Adipocyte (in vitro differentiated cells): Measurements from ENCODE around the gene CREB5.

Source experiments
- DNase-seq: peaks from one replicate; pipeline ENCODE4 v3.0.0-alpha.2; 2015; ENCODE audit warnings: low read depth
- H3K27me3 ChIP-seq: replicated peaks from 2 replicates; pipeline ENCODE4 v1.7.0; 2013; ENCODE audit warnings: mild to moderate bottlenecking, low read length, moderate library complexity; ENCODE audit not compliant: control insufficient read depth, insufficient read depth
- H3K36me3 ChIP-seq: 2 replicates; pipeline ENCODE4 v1.7.0; 2013; ENCODE audit warnings: low read length, mild to moderate bottlenecking, moderate library complexity; ENCODE audit not compliant: control insufficient read depth, insufficient read depth, severe bottlenecking
- H3K4me1 ChIP-seq: 2 replicates; pipeline ENCODE4 v1.7.0; 2013; ENCODE audit warnings: mild to moderate bottlenecking, low read length, moderate library complexity; ENCODE audit not compliant: control insufficient read depth, insufficient read depth
- H3K4me3 ChIP-seq: 2 replicates; pipeline ENCODE4 v1.7.0; 2013; ENCODE audit warnings: mild to moderate bottlenecking, low read length, moderate library complexity
- H3K9ac ChIP-seq: 2 replicates; pipeline ENCODE4 v1.7.0; 2013; ENCODE audit warnings: mild to moderate bottlenecking, low read length, moderate library complexity
- H3K9me3 ChIP-seq: 2 replicates; pipeline ENCODE4 v1.7.0; 2013; ENCODE audit warnings: mild to moderate bottlenecking, low read length, moderate library complexity; ENCODE audit not compliant: control insufficient read depth

The CREB5 gene

DNA sequence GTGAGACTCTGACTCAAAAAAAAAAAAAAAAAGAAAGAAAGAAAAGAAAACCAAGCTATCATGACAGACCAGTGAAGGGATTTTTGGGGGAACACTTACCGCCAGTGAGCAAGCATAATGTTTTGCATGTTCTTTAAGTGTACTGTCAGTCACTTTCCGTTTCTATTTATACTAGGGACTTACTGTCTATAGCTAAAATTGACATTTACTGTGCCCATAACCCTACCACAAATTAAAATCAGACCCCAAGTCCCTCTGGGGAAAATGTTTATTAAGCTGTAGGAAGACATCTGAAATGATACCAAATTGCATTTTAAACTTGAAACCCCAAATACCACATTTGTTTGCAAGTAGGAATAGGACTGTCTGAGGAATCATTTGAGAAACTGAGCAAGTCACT is 293.0 kb downstream of the CREB5 start:
- Histone ChIP-seq H3K36me3 (no peaks in the 10 kb centered on the region), H3K9me3 (no peaks in the 10 kb centered on the region), H3K4me1 (peaks cover 44% of the 10 kb centered on the region), H3K27me3 (no peaks in the 10 kb centered on the region), H3K9ac (no peak overlapping the region), H3K4me3 (no peak overlapping the region)
- DNase-seq = no peak

DNA sequence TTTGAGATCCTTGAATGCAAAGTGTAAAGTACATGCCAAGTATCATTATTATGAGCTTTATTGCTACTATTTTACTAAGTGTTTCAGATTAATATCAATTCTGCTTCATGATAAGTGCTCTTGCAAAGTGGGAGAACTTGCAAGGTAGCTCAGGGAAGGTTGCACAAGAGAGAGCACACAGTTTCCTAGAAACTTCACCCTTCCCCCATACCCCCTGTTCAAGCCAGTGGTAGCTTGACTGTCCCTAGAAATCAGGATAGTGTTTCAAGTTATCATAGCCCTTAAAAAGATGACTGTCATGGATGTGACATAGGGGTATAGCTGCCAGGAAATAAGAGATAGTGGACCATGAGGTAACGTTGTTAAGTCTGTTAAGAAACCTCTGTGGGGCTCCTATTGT is 294.3 kb downstream of the CREB5 start:
- DNase-seq = no peak
- Histone ChIP-seq H3K9me3 (no peaks in the 10 kb centered on the region), H3K9ac (no peak overlapping the region), H3K4me1 (peaks cover 47% of the 10 kb centered on the region), H3K36me3 (no peaks in the 10 kb centered on the region), H3K27me3 (no peaks in the 10 kb centered on the region), H3K4me3 (no peak overlapping the region)

DNA sequence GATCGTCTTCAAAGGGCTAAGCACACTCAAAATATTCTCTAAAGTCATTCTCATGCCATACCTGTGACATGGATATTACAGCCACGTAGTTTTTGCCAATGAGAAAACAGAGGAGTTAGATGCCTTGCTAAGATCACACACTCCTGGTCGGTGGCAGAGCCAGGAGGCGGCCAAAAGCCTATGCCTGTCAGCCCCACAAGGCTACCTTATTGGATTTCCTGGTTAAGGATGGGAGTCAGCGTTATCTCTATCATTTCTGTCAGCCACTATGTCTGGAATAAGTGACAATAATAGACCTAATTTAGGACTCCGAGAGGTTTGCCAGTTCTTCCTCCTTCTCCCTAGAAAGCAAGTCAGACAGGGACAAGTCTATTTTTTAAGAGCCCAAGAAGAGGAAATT is 295.0 kb downstream of the CREB5 start:
- H3K4me3 ChIP-seq = peak overlapping the region; percentile 77
- no peaks in the 10 kb centered on the region for H3K27me3 ChIP-seq
- H3K36me3 ChIP-seq = no peaks in the 10 kb centered on the region
- no peaks in the 10 kb centered on the region for H3K9me3 ChIP-seq
- no peak for DNase-seq
- no peak overlapping the region for H3K9ac ChIP-seq
- H3K4me1 ChIP-seq = peaks cover 41% of the 10 kb centered on the region

DNA sequence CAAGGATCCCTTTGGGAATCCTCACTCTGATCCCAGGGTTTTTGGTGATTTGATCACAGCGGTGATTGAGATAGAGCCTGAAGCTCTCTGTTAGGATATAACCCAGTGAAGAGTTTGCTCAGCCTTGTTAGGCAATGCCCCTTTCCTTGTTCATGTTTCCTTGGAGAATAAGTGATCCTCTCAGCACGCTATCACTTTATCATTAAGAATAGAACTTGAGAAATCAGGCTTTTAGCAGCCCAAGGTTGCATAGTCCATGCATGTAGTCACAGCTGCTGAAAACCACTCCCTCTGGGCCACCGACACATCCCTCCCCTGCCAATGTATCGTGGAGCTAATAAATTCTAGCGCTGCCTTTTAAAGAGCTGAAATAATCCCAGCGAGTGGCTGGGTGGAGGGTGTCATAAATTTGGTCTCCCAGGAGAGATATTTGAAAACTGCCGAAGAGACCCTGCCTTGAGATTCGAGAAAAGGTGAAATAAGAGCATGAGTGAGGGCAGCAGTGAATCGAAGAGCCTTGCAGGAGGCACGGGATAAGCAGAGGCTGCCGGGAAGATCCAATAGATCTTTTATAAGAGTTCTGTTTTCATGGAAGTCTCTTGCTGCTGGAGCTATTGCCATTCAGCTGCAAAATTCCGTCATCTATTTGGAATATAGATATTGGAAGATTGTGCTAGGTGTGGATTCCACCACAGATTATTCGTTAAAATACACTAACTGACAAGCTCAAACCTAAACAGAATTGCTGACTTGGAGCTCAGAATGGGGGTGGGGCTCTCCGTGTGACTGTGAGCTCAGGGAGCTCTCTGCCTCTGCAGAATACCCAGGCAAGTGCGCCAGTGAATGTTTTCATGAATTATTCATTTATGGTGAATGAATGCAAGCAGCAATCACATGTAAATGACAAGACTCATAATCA is 296.0 kb downstream of the CREB5 start:
- no peaks in the 10 kb centered on the region for H3K27me3 ChIP-seq
- no peaks in the 10 kb centered on the region for H3K9me3 ChIP-seq
- H3K4me3 ChIP-seq = peak overlapping the region; percentile 77
- H3K4me1 ChIP-seq = peaks cover 33% of the 10 kb centered on the region
- H3K9ac ChIP-seq = peak overlapping the region; percentile 63
- no peaks in the 10 kb centered on the region for H3K36me3 ChIP-seq
- no peak for DNase-seq

DNA sequence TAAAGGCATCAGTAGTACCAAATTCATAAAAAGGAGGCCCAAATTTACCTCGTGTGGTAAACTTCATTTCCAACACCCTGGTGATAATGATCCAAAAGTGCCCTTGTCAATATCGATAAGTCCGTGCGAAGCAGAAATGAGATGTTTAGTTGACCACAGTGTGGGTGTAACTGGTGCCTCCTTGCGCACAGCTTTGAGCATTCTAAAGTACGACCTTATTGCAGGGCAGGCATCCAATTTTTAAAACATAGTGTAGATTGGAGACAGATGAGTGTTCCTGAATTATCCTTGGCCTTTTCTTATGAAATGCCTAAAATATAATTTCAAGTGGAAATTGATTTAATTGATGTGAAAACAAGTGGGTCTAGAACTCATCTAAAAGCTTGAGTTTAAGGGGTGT is 297.4 kb downstream of the CREB5 start:
- Histone ChIP-seq H3K9me3 (no peaks in the 10 kb centered on the region), H3K36me3 (no peaks in the 10 kb centered on the region), H3K4me3 (no peak overlapping the region), H3K9ac (no peak overlapping the region), H3K27me3 (no peaks in the 10 kb centered on the region), H3K4me1 (peaks cover 33% of the 10 kb centered on the region)
- DNase-seq = no peak

DNA sequence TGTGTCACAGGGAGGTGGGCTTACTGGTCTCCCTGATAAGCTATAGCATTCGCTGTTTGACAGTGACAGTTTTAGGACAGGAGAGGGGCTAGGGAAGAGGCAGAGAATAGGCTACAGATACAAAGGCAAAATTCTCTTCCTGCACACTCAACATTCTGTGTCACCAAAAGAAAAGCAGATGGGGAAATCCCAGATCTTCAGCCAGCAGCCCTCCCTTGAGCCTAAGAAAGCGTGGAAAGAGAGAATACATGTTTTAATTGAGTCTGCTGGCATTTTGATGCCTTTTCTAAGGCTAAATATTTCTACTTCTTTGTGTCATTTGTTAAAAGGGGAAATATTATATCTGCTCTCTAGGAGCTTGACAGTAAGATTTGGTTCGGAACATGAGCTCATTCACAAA is 298.8 kb downstream of the CREB5 start:
- H3K9ac ChIP-seq = peak overlapping the region; percentile 1
- no peak for DNase-seq
- peak overlapping the region; percentile 49 for H3K4me3 ChIP-seq
- H3K9me3 ChIP-seq = no peaks in the 10 kb centered on the region
- H3K36me3 ChIP-seq = no peaks in the 10 kb centered on the region
- no peaks in the 10 kb centered on the region for H3K27me3 ChIP-seq
- H3K4me1 ChIP-seq = peaks cover 33% of the 10 kb centered on the region

DNA sequence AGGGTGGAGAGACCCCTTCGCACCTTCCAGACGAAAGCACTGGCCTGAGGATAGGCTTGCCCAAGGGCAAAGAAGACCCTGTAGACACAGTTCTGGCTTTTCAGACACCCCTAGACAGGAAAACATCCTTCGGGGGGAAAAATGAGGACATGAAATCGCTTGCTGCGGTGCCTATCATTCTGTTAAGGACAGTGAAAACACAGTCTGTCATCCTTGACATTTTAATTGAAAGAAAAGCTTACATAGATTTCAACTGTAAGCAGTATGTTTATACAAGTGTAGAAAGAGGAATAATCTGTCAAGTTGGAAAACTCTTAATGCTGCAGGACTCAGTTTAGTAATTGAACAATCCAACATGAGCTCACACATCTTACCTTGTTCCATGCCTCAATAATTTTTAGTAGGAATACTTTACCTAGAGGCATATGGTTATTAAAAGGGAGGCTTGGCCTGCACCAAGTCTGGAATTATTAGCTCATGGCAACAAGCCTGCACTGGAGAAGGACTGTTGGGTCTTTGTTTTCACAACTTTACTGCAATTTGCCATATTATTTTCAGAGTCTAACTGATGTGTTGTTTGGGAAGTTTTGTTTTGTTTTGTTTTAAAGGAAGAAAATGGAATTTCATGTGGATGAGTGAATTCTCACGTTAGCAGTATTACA is 302.3 kb downstream of the CREB5 start:
- DNase-seq = no peak
- Histone ChIP-seq H3K27me3 (no peaks in the 10 kb centered on the region), H3K4me1 (peaks cover 28% of the 10 kb centered on the region), H3K9me3 (no peaks in the 10 kb centered on the region), H3K36me3 (no peaks in the 10 kb centered on the region), H3K9ac (no peak overlapping the region), H3K4me3 (no peak overlapping the region)

DNA sequence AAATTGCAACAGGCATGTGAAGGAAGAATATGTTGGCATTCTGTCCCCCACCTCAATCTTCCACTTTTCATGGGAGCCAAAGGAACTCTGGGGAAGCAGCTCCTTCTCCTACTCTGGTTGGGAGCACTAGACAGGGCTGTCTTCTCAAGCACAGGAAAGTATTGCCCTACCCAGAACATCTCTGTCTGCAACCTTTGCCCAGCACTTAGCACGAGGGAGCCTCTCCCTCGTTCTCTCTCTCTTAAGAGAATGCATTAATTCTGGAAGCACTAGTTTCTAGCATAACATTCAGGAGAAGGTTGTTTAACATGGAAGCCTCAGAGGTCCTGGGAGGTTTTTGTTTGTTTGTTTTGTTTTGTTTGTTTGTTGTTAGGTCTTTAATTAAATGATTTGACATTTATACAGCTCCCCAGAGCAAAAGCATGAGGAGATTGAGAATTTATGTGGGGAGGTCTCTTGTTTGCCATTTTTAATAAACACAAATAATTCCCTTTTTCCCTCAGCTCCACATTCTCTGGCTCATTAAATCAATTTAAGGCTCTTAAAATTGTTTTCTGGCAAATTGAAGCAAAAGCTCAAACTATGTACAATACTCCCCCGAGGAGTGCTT is 305.2 kb downstream of the CREB5 start:
- Histone ChIP-seq H3K4me3 (peak overlapping the region; percentile 49), H3K36me3 (no peaks in the 10 kb centered on the region), H3K27me3 (no peaks in the 10 kb centered on the region), H3K4me1 (peaks cover 18% of the 10 kb centered on the region), H3K9me3 (no peaks in the 10 kb centered on the region), H3K9ac (no peak overlapping the region)
- DNase-seq = no peak

DNA sequence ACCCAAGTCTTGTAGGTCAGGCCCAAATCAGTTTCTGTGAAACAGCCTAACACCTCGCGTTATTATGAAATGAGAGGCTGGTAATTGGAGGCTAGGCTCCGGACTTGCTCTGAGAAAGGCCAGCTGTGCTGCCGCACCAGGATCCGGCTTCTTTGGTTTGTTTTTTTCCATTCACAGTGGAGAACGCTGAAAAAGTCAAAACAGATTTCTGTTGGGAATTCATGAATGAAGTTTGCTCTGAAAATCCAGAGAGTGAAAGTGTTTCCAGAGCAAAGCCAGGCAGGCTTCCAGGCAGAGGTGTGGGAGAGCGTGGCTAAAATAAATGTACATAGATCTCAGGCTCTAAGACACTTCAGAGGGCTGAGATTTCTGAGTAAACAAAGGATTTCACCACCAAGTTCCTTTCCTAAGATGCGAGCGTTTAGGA is 305.8 kb downstream of the CREB5 start:
- H3K36me3 ChIP-seq = no peaks in the 10 kb centered on the region
- H3K4me3 ChIP-seq = peak overlapping the region; percentile 49
- H3K9ac ChIP-seq = no peak overlapping the region
- no peaks in the 10 kb centered on the region for H3K9me3 ChIP-seq
- peaks cover 18% of the 10 kb centered on the region for H3K4me1 ChIP-seq
- H3K27me3 ChIP-seq = no peaks in the 10 kb centered on the region
- no peak for DNase-seq

DNA sequence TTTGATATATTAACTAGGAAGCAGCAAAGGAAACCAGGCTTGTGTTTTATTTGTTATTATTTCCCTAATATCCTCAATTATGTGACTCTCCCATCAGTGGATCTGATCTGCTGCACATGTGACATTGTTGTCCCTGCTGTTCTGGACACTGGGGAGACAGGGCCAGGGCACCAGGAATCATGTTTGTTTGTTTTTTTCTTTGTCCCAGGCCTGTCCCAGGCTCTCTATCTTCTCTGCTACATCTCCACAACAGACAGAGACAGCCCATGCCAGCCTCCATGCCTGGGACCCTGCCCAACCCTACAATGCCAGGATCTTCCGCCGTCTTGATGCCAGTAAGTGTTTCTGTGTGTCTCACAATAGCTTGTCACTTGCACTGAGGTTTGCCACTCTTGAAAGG is 306.2 kb downstream of the CREB5 start:
- H3K9ac ChIP-seq = no peak overlapping the region
- H3K36me3 ChIP-seq = no peaks in the 10 kb centered on the region
- H3K4me1 ChIP-seq = peaks cover 18% of the 10 kb centered on the region
- no peak overlapping the region for H3K4me3 ChIP-seq
- H3K9me3 ChIP-seq = no peaks in the 10 kb centered on the region
- H3K27me3 ChIP-seq = no peaks in the 10 kb centered on the region
- no peak for DNase-seq

DNA sequence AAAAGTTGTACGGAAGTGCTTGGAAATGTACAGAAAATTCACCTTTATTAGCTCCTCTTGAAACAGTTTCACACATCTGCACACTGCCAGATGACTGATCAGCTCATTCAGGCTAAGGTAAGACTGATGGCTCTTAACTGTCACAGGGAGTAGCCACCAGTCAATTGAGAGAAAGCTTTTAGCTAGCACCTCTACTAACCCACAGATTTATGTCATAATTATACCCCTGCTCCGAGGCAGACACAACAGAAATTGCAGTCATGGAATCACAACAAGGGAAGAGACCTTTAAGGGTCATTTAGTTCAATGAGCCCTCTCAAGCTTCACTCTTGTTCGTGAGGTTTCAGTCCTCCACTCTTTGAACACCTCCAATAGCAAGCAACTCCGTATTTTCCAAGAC is 310.4 kb downstream of the CREB5 start:
- Histone ChIP-seq H3K36me3 (no peaks in the 10 kb centered on the region), H3K9me3 (no peaks in the 10 kb centered on the region), H3K4me3 (no peak overlapping the region), H3K4me1 (peaks cover 29% of the 10 kb centered on the region), H3K9ac (no peak overlapping the region), H3K27me3 (no peaks in the 10 kb centered on the region)
- DNase-seq = no peak
